Hepatocyte (in vitro differentiated cells): ENCODE results near the gene ITGB2.

Source experiments
- EZH2 ChIP-seq: fragments of 200-600 bp; sonication (generic); IDR thresholded peaks from 2 replicates; pipeline ENCODE4 v1.6.1; 2016; ENCODE audit warnings: antibody characterized with exemption, mild to moderate bottlenecking, borderline replicate concordance
- TF ChIP-seq, protein P1 (sequence below): fragments of 200-600 bp; sonication (generic); IDR thresholded peaks from 2 replicates; pipeline ENCODE4 v1.5.1; 2016; ENCODE audit warnings: antibody characterized with exemption, mild to moderate bottlenecking; ENCODE audit not compliant: poor library complexity

DNA sequence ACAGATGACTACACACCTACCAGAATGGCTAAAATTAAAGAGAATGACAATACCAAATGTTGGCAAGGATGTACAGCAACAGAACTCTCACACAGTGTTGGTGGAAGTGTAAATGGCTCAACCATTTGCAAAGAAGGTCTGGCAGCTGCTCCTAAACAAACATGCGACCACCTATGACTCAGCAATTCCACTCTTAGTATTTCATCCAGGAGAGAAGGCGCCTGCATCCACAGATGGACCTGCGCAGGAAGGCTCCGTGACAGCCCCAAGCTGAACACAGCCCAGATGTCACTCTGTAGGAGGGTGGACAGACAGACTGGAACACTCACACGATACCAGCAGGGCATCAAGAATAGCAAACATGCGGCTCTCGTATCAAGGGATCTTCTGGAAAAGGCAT lies 53.9 kb downstream of the ITGB2 start:
- TF ChIP-seq, protein P1, sequence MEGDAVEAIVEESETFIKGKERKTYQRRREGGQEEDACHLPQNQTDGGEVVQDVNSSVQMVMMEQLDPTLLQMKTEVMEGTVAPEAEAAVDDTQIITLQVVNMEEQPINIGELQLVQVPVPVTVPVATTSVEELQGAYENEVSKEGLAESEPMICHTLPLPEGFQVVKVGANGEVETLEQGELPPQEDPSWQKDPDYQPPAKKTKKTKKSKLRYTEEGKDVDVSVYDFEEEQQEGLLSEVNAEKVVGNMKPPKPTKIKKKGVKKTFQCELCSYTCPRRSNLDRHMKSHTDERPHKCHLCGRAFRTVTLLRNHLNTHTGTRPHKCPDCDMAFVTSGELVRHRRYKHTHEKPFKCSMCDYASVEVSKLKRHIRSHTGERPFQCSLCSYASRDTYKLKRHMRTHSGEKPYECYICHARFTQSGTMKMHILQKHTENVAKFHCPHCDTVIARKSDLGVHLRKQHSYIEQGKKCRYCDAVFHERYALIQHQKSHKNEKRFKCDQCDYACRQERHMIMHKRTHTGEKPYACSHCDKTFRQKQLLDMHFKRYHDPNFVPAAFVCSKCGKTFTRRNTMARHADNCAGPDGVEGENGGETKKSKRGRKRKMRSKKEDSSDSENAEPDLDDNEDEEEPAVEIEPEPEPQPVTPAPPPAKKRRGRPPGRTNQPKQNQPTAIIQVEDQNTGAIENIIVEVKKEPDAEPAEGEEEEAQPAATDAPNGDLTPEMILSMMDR: no peak
- no peak for TF ChIP-seq EZH2
